Dendritic cell treated with granulocyte-macrophage colony-stimulating factor and Interleukin-4, amounts not matched to agents 40 ng/mL and 50 ng/mL, for 4 days (primary cell): ENCODE data around the gene ZNF814.
"Not testable (repeated sequence)": the region's sequence is repeated elsewhere in the genome, so short reads cannot be mapped to it uniquely, and the experiment has no call there.

ENCODE experiments used
- H3K27ac Mint-ChIP-seq: one replicate; pipeline ENCODE4 v1.8.0; 2022; ENCODE audit warnings: mild to moderate bottlenecking, mixed read lengths
- H3K27me3 Mint-ChIP-seq: one replicate; pipeline ENCODE4 v1.8.0; 2022; ENCODE audit warnings: mild to moderate bottlenecking, mixed read lengths
- H3K36me3 Mint-ChIP-seq: one replicate; pipeline ENCODE4 v1.8.0; 2022; ENCODE audit warnings: low read depth, mixed read lengths
- H3K4me1 Mint-ChIP-seq: one replicate; pipeline ENCODE4 v1.8.0; 2022; ENCODE audit warnings: low read depth, mixed read lengths
- H3K4me3 Mint-ChIP-seq: one replicate; pipeline ENCODE4 v1.8.0; 2022; ENCODE audit warnings: mild to moderate bottlenecking, moderate library complexity, mixed read lengths
- H3K9me3 Mint-ChIP-seq: one replicate; pipeline ENCODE4 v1.8.0; 2022; ENCODE audit warnings: mixed read lengths
- intact Hi-C: fragments of 100-400 bp; cut with micrococcal nuclease; formaldehyde crosslinking; loops from one replicate; pipeline ENCODE4 v1.15.0; 2022

ZNF814 gene

DNA sequence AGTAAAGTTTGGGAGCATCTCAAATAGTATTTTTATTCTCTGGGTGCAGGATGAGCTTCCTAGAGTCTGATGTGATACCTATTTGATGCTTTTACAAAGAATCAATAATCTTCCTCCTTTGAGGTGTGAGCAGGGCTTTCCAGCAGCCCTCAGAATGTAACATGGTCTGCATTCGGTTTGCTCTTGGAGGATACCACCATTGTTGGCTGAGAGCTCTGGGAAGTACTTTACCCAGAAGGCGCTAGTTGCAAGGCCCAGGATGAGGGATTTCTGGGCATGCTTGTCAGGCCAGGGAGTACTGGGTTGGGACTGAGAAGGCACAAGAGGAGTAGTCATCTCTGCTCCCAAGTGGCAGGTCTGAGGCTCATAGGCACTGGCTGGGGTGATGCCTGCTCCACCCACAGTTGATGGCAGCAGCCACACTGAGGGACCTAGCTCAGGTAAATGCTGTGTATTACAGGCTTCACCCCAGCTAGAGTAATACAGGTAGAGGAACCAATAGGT, 39.6 kb downstream of the ZNF814 start:
- intact Hi-C loops, H3K4me3 Mint-ChIP-seq, H3K9me3 Mint-ChIP-seq, H3K27me3 Mint-ChIP-seq: not testable (repeated sequence)
- Mint-ChIP-seq H3K27ac (peak overlapping the region; percentile 98), H3K36me3 (peaks cover 55% of the 10 kb centered on the region), H3K4me1 (peaks cover 20% of the 10 kb centered on the region)

DNA sequence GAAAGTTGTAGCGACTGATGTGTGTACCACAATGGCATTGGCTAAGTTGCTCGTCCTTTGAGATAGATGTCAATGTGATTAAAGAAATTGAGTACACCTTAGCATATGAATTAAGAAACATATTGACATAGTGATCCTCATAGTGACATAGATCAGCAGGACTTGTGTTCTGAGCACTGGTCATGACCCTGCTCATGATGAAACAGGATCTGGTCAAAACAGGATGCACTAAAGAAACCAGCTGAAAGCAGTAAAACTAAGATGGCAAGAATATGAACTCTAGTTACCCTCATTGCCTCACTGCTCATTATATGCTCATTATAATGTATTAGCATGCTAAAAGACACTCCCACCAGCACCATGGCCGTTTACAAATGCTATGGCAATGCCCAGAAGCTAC, 41.7 kb downstream of the ZNF814 start:
- not testable (repeated sequence) for H3K27me3 Mint-ChIP-seq, H3K4me3 Mint-ChIP-seq

DNA sequence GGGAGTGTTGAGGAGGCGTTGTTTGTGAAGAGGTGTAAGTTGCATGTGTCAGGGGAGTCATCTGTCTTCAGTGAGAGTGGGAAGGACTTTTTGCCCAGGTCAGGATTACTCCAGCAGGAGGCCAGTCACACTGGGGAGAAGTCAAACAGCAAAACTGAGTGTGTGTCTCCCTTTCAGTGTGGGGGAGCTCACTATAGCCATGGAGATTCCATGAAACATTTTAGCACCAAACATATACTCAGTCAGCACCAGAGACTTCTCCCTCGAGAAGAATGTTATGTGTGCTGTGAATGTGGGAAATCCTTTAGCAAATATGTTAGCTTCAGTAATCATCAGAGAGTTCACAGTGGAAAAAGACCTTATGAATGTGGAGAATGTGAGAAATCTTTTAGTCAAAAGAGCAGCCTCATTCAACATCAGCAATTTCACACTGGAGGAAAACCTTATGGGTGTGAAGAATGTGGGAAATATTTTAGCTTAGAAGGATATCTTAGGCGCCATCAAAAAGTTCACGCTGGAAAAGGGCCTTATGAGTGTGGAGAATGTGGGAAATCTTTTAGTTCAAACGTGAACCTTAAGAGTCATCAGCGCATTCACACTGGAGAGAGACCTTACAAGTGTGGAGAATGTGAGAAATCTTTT, 47.6 kb downstream of the ZNF814 start:
- no peaks in the 10 kb centered on the region for H3K27me3 Mint-ChIP-seq
- H3K9me3 Mint-ChIP-seq, result no peaks in the 10 kb centered on the region
- peaks cover 10% of the 10 kb centered on the region for H3K4me1 Mint-ChIP-seq
- peaks cover 64% of the 10 kb centered on the region for H3K36me3 Mint-ChIP-seq
- intact Hi-C loops, result no loop called here
- no peak overlapping the region for H3K4me3 Mint-ChIP-seq
- H3K27ac Mint-ChIP-seq, result no peak overlapping the region

More for the DNA sequence above, 41.7 kb downstream of the ZNF814 start:
- intact Hi-C loops, H3K9me3 Mint-ChIP-seq, H3K27ac Mint-ChIP-seq: not testable (repeated sequence)
- H3K4me1 Mint-ChIP-seq, result peaks cover 20% of the 10 kb centered on the region
- H3K36me3 Mint-ChIP-seq, result peaks cover 43% of the 10 kb centered on the region

DNA sequence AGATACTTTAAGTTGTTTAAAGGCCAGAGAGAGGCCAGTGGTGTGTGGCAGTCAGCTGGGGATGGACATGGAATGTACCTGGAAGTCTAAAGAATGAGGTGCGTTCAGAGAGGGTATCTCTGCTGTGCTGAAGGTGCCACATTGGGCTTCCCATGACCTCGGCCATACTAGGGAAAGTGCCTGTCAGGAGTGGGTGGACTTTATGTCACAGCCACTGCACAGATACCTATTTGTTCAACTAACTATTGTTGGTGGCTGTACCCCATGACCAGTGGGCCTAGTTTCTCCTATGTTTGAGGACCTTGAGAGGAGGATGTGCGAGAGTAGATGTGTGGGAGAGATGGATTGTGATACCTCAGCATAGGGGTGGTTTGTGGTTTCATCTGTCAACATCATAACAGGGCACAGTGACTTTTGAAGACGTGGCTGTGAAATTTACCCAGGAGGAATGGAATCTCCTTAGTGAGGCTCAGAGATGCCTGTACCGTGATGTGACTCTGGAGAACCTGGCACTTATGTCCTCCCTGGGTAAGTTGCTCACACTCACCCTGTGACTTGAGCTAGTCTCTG, 50.1 kb downstream of the ZNF814 start:
- H3K4me3 Mint-ChIP-seq, H3K9me3 Mint-ChIP-seq, intact Hi-C loops, H3K27me3 Mint-ChIP-seq, H3K27ac Mint-ChIP-seq: not testable (repeated sequence)
- peaks cover 60% of the 10 kb centered on the region for H3K36me3 Mint-ChIP-seq
- peaks cover 10% of the 10 kb centered on the region for H3K4me1 Mint-ChIP-seq

DNA sequence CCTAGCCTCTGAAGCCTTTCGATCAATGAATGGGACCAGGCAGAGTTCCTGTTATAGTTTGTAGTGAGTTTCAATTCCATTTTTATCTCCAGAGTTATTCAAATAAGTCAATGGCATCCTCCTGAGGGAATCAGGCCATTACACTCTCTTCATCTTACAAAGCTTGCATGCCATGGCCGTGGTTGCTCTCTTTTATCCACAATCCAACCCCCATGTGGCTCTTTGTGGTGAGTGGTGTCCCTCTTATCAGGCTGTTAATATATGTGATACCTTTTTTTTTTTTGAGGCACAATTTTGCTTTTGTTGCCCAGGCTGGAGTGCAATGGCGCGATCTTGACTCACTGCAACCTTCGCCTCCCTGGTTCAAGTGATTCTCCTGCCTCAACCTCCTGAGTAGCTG, 51.8 kb downstream of the ZNF814 start:
- intact Hi-C loops, H3K4me3 Mint-ChIP-seq, H3K27me3 Mint-ChIP-seq, H3K9me3 Mint-ChIP-seq: not testable (repeated sequence)
- peak overlapping the region; percentile 9 for H3K27ac Mint-ChIP-seq
- peaks cover 10% of the 10 kb centered on the region for H3K4me1 Mint-ChIP-seq
- peaks cover 58% of the 10 kb centered on the region for H3K36me3 Mint-ChIP-seq

DNA sequence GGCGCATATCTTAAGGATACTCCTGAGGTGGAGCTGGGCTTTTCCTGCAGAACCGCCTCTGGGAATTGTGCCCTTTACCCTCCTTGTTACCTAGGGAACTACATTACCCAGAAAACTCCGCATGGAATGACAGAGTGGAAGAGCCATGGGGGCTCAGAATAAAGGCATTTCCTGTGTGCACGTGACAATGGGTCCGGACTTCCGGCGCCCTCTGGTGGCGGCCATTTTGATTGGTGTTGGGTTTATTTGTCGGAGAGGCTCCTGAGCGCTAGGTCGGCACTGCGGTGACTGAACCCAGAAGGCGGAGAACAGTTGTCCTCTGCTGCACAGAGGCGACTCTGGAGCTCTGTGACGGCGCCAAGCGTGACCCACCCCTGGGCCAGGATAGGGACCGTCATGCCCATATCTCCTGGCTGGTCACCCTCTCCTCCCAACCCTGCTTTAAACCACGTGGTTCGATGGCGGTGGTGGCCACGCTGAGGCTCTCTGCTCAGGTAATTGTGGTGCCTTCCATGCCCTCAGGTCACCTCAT, 58.7 kb downstream of the ZNF814 start, which contains the start of gene ZNF587B:
Gene ZNF587B, plus strand, starts transcription at position 229 of the 532 bp plus-strand sequence. Its CDS starts 230 bp downstream, at position 459.
- H3K4me3 Mint-ChIP-seq, result peak within 1 kb of the TSS; percentile 23
- H3K4me1 Mint-ChIP-seq, result peaks cover 9% of the 10 kb centered on the region
- peaks cover 61% of the 10 kb centered on the region for H3K36me3 Mint-ChIP-seq
- H3K27me3 Mint-ChIP-seq, result no peaks in the 10 kb centered on the region
- H3K9me3 Mint-ChIP-seq, result peaks cover 10% of the 10 kb centered on the region
- intact Hi-C loops, result no loop called here
- H3K27ac Mint-ChIP-seq, result no peak within 1 kb of the TSS

DNA sequence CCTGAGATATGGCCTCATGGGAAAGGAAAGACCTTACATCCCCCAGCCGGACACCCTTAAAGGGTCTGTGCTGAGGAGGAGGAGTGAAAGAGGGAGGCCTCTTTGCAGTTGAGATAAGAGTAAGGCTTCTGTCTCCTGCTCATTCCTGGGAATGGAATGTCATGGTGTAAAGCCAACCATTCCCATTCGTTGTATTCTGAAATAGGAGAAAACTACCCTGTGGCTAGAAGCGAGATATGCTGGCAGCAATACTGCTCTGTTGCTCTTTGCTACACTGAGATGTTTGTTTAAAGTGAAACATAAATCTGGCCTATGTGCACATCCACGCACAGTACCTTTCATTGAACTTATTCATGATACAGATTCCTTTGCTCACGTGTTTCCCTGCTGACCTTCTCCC, 59.5 kb downstream of the ZNF814 start:
- no peak overlapping the region for H3K4me3 Mint-ChIP-seq
- no peaks in the 10 kb centered on the region for H3K27me3 Mint-ChIP-seq
- H3K27ac Mint-ChIP-seq, result no peak overlapping the region
- H3K9me3 Mint-ChIP-seq, result peaks cover 10% of the 10 kb centered on the region
- H3K4me1 Mint-ChIP-seq, result peaks cover 12% of the 10 kb centered on the region
- intact Hi-C loops, result no loop called here
- peaks cover 65% of the 10 kb centered on the region for H3K36me3 Mint-ChIP-seq

DNA sequence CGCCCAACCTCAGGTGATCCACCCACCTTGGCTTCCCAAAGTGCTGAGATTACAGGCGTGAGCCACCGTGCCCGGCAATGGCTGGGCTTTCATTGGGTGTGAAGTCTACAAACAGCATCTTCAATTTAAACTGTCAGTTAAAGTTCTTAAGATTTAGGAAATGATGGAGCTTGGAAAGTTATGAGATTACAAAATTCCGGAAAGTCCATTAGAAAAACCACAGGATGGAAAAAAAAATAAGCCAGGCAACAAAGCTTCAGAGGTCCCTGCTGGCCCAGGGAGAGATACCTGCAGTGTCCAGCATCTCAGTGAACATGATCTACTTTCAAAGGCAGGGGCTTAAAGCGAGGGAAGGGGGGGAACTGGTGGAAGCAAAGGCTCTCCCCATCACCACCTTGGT, 63.3 kb downstream of the ZNF814 start:
- Mint-ChIP-seq H3K4me1 (peaks cover 43% of the 10 kb centered on the region), H3K36me3 (peaks cover 88% of the 10 kb centered on the region), H3K4me3 (no peak overlapping the region), H3K27me3 (no peaks in the 10 kb centered on the region), H3K27ac (no peak overlapping the region), H3K9me3 (peaks cover 10% of the 10 kb centered on the region)
- intact Hi-C loops, result no loop called here

DNA sequence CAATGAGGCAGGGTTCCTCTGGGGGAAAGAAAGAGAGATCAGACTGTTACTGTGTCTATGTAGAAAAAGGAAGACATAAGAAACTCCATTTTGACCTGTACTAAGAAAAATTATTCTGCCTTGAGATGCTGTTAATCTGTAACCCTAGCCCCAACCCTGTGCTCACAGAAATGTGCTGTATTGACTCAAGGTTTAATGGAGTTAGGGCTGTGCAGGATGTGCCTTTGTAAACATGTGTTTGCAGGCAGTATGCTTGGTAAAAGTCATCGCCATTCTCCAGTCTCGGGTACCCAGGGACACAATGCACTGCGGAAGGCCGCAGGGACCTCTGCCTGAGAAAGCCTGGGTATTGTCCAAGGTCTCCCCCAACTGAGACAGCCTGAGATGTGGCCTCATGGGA, 65.2 kb downstream of the ZNF814 start:
- peaks cover 41% of the 10 kb centered on the region for H3K4me1 Mint-ChIP-seq
- H3K9me3 Mint-ChIP-seq, intact Hi-C loops, H3K27me3 Mint-ChIP-seq, H3K4me3 Mint-ChIP-seq: not testable (repeated sequence)
- H3K36me3 Mint-ChIP-seq, result peaks cover 83% of the 10 kb centered on the region
- H3K27ac Mint-ChIP-seq, result peak overlapping the region; percentile 9

DNA sequence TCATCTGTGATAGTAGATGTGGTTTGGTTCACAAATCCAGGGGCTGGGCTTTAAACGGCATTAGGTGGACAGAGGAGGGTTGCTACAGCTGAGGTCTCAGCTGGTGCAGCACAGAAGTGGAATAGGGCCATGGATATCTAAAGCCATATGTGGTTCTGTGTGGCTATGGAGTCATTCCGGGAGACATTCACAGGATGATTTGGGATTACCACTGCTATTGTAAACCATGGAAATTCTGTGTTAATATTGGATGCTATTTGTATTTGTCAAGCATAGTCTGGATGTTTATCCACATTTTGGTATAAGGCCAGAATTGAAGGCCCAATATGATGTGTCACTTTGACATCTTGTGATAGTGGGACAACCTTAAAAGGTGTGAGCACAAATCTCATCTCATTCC, 65.7 kb downstream of the ZNF814 start:
- H3K4me1 Mint-ChIP-seq, result peaks cover 41% of the 10 kb centered on the region
- peaks cover 80% of the 10 kb centered on the region for H3K36me3 Mint-ChIP-seq
- H3K4me3 Mint-ChIP-seq, H3K27me3 Mint-ChIP-seq, intact Hi-C loops, H3K27ac Mint-ChIP-seq, H3K9me3 Mint-ChIP-seq: not testable (repeated sequence)

DNA sequence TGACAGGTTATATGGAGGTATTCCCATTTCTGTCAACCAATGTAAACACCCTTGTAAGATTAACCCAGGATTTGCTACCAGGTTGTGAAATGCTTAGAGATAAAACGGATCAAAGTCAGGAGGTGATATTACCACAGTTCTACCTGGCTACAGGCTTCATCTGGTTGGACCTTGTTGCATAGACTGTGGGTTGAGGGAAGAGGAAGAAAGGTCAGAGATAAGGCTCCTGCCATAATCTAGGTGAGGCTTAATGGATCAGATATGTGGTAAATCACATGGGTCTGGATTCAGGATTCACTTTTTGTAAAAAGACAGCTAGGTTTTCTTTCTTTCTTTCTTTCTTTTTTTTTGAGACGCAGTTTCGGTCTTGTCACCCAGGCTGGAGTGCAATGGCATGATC, 67.3 kb downstream of the ZNF814 start:
- peaks cover 41% of the 10 kb centered on the region for H3K4me1 Mint-ChIP-seq
- H3K9me3 Mint-ChIP-seq, H3K27me3 Mint-ChIP-seq, H3K27ac Mint-ChIP-seq, H3K4me3 Mint-ChIP-seq, intact Hi-C loops: not testable (repeated sequence)
- H3K36me3 Mint-ChIP-seq, result peaks cover 66% of the 10 kb centered on the region

DNA sequence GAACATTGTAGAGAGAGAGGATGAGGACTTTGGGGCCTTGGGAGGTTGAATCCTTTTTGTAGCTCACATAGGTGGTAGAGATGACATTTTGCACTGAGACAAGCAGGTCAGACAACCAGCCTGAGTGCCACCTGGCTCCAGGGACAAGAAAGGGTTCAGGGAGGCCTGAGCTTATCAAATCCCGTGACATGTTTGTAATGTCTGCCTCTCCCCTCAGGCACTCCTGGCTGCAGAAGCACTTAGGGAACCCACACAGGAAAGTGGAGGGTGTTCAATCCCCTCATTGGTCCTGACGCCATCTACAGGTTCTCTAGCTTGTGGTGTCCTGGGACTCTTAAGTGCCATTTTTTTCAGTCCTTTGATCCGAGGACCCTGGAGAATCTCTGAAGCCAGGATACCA, 67.7 kb downstream of the ZNF814 start:
- intact Hi-C loops, H3K4me3 Mint-ChIP-seq, H3K27me3 Mint-ChIP-seq, H3K9me3 Mint-ChIP-seq: not testable (repeated sequence)
- Mint-ChIP-seq H3K4me1 (peaks cover 41% of the 10 kb centered on the region), H3K36me3 (peaks cover 62% of the 10 kb centered on the region), H3K27ac (peak overlapping the region; percentile 91)

DNA sequence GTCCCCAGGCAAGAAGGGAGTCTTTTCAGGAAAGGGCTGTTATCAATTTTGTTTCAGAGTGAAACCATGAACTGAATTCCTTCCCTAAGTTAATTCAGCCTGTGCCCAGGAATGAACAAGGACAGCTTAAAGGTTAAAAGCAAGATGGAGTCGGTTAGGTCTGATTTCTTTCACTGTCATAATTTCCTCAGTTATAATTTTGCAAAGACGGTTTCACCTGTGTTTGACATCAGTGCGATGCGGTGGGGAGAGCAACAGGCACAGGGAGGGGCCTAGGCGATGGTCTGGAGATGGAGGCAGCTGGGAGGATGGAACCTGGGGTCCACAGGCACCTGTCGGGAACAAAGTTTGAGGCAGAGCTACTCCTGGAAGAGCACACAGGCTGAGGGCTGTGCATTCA, 68.2 kb downstream of the ZNF814 start:
- no peaks in the 10 kb centered on the region for H3K9me3 Mint-ChIP-seq
- H3K27ac Mint-ChIP-seq, result peak overlapping the region; percentile 91
- peak overlapping the region; percentile 94 for H3K4me3 Mint-ChIP-seq
- intact Hi-C loops, result no loop called here
- no peaks in the 10 kb centered on the region for H3K27me3 Mint-ChIP-seq
- H3K4me1 Mint-ChIP-seq, result peaks cover 41% of the 10 kb centered on the region
- peaks cover 57% of the 10 kb centered on the region for H3K36me3 Mint-ChIP-seq

DNA sequence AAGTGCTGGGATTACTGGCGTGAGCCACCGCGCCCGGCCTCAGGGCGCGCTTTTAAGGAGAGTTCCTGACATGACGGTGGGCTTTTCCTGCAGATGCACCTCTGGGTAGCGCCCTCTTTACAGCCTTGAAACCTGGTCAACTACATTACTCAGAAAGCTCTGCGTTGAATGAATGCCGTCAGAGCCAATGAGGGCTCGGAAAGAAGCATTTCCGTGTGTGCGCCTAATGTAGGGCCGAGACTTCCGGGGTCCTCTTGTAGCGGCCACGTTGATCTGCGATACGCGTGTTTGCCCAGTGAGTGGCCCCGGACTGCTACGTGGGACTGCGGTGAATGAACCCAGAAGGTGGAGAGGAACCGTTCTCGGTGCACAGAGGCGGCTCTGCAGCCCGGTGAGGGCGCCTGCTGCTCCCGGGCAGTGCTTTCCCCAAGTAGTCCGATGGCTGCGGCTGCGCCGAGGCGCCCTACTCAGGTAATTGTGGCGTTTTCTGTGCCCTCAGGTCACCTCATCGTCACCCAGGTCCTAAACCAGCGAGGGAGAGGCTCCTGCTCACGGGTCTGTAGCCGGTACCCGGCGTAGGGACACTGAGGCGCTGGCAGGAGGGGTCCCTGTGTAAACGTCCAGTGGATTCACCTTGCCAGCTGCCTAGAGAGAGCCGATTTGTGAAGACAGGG, 69.2 kb downstream of the ZNF814 start:
- Mint-ChIP-seq H3K27ac (peak overlapping the region; percentile 91), H3K27me3 (no peaks in the 10 kb centered on the region), H3K9me3 (no peaks in the 10 kb centered on the region), H3K4me3 (peak overlapping the region; percentile 94), H3K36me3 (peaks cover 53% of the 10 kb centered on the region), H3K4me1 (peaks cover 48% of the 10 kb centered on the region)
- intact Hi-C loops, result loop anchor here (5.0 to 10.0 kb wide), 2 partner anchors 55 to 92 kb away; partner anchors contain the start of genes ZNF586 and ZNF671
